AG04449 (cell line): ENCODE data around the gene EML4.

Experiments
- CTCF ChIA-PET: fragments of 350-600 bp; formaldehyde crosslinking; extraction: SDS; loops from one replicate; lab custom pipeline; 2021; ENCODE audit warnings: antibody characterized with exemption; lab: Yijun Ruan, JAX
- POLR2A ChIA-PET: fragments of 400-600, 350-600 bp; formaldehyde crosslinking; extraction: SDS; loops from one replicate; lab custom pipeline; 2020; ENCODE audit warnings: antibody characterized with exemption, inconsistent platforms; lab: Yijun Ruan, JAX
- DNase-seq: peaks from one replicate; pipeline ENCODE4 v3.0.0-alpha.2; 2010; ENCODE audit warnings: low read depth, low spot score
- H3K4me3 ChIP-seq: 2 replicates; pipeline ENCODE4 v1.5.1; 2011; ENCODE audit warnings: low read depth, mild to moderate bottlenecking, control low read depth, low read length
- CTCF ChIP-seq: IDR thresholded peaks from one replicate; pipeline ENCODE4 v1.5.1; 2011; ENCODE audit warnings: mild to moderate bottlenecking, moderate library complexity, low read length, control low read depth, inconsistent platforms; ENCODE audit not compliant: insufficient read depth; ENCODE audit errors: missing control alignments

Gene EML4

GRCh38 chr2:42363413-42363812, 194.3 kb downstream of the EML4 start:
- ChIA-PET CTCF (interaction anchor here (1.7 to 4.6 kb wide), 4 partner anchors 10 to 276 kb away, joined by 4 to 32 read pairs (median 12); no protein-coding TSS in a partner anchor), POLR2A (no interaction called here)
- no peak for TF ChIP-seq CTCF
- no peak for DNase-seq
- no peak overlapping the region for H3K4me3 ChIP-seq

- ChIA-PET CTCF (no interaction called here), POLR2A (no interaction called here)
- no peak for TF ChIP-seq CTCF
- DNase-seq = no peak
- no peak overlapping the region for H3K4me3 ChIP-seq
These were observed 195.5 kb downstream of the EML4 start for GRCh38 chr2:42364658-42365057.

GRCh38 chr2:42366411-42366810, 197.3 kb downstream of the EML4 start:
- no peak for DNase-seq
- no peak for TF ChIP-seq CTCF
- no peak overlapping the region for H3K4me3 ChIP-seq
- CTCF ChIA-PET = no interaction called here
- POLR2A ChIA-PET = no interaction called here

- no peak for TF ChIP-seq CTCF
- no peak overlapping the region for H3K4me3 ChIP-seq
- DNase-seq = no peak
- ChIA-PET POLR2A (no interaction called here), CTCF (no interaction called here)
These were observed 198.7 kb downstream of the EML4 start for GRCh38 chr2:42367835-42368234.

- H3K4me3 ChIP-seq = no peak overlapping the region
- DNase-seq = no peak
- ChIA-PET CTCF (interaction anchor here (1.0 kb wide), 1 partner anchor 17 kb away, joined by 3 read pairs; no protein-coding TSS in a partner anchor), POLR2A (no interaction called here)
- TF ChIP-seq CTCF = no peak
These were observed 199.8 kb downstream of the EML4 start for GRCh38 chr2:42368817-42369531.

- TF ChIP-seq CTCF = no peak
- CTCF ChIA-PET = no interaction called here
- no peak for DNase-seq
- POLR2A ChIA-PET = no interaction called here
- no peak overlapping the region for H3K4me3 ChIP-seq
These were observed 200.5 kb downstream of the EML4 start for GRCh38 chr2:42369532-42370229.
